B cell (primary cell): Measurements from ENCODE around the gene MYPOP. TPM values are rescaled to one million over a fixed set of nuclear protein-coding genes. Genes with fewer than 3 reads are reported as not detected.

ENCODE experiments used
- ATAC-seq: fragments of 200-7000 bp; cut with Tn5 transposase; one replicate; pipeline ENCODE4 v1.10.0; 2021; ENCODE audit warnings: low read depth, mild to moderate bottlenecking, moderate number of reproducible peaks, moderate library complexity
- CTCF ChIA-PET: fragments of 350-600 bp; sonication (Branson Sonifier 250); formaldehyde crosslinking; loops from one replicate; lab custom pipeline; 2021; ENCODE audit warnings: antibody characterized with exemption, inconsistent platforms; lab: Charles Lee
- POLR2A ChIA-PET: fragments of 350-600 bp; sonication (Branson Sonifier 250); formaldehyde crosslinking; loops from one replicate; lab custom pipeline; 2021; ENCODE audit warnings: antibody characterized with exemption; lab: Charles Lee
- DNase-seq: peaks from one replicate; pipeline ENCODE4 v3.0.0; 2013
- H2AFZ ChIP-seq: 2 replicates; pipeline ENCODE4 v1.6.1; 2012; ENCODE audit warnings: mild to moderate bottlenecking, low read depth, low read length; ENCODE audit not compliant: insufficient read depth, poor library complexity, severe bottlenecking
- H3K27ac ChIP-seq, 2 donors: 1 replicate in 1 of 2; 2 replicates in 1 of 2; pipeline ENCODE4 v1.5.1; 2012 to 2013; ENCODE audit warnings: low read length in 2 of 2, mild to moderate bottlenecking in 2 of 2, moderate library complexity in 1 of 2
- H3K27me3 ChIP-seq, 4 experiments: fragments of 200-600 bp in 1 of 4; sonication (generic) in 1 of 4; replicated peaks in 1 of 4; 1 replicate in 2 of 4; 2 replicates in 2 of 4; pipeline versions ENCODE4 v1.6.1 to v1.7.0; 2013 to 2016; ENCODE audit warnings: low read length in 3 of 4, mild to moderate bottlenecking in 2 of 4, mixed read lengths in 1 of 4, moderate library complexity in 1 of 4; ENCODE audit not compliant: insufficient read depth in 4 of 4, control insufficient read depth in 3 of 4; ENCODE audit errors: control extremely low read depth in 1 of 4
- H3K36me3 ChIP-seq, 2 experiments: replicated peaks in 1 of 2; 1 replicate in 1 of 2; 2 replicates in 1 of 2; pipeline versions ENCODE4 v1.6.1 to v1.7.1; 2013; ENCODE audit warnings: low read length in 1 of 2; ENCODE audit not compliant: insufficient read depth in 2 of 2, control insufficient read depth in 1 of 2; ENCODE audit errors: control extremely low read depth in 1 of 2, extremely low read depth in 1 of 2
- H3K4me1 ChIP-seq, 2 donors: fragments of 200-600 bp in 1 of 2; sonication (generic) in 1 of 2; 1 replicate in 1 of 2; 2 replicates in 1 of 2; pipeline versions ENCODE4 v1.5.1 to v1.6.1; 2013 to 2017; ENCODE audit warnings: low read length in 2 of 2; ENCODE audit not compliant: control insufficient read depth in 2 of 2, insufficient read depth in 2 of 2
- H3K4me2 ChIP-seq: replicated peaks from 2 replicates; pipeline ENCODE3; 2012; ENCODE audit warnings: mild to moderate bottlenecking, low read depth, low read length; ENCODE audit not compliant: poor library complexity, severe bottlenecking
- H3K4me3 ChIP-seq, 5 experiments: fragments of 200-600 bp in 1 of 5; sonication (generic) in 1 of 5; 1 replicate in 3 of 5; 2 replicates in 2 of 5; pipeline versions ENCODE4 v1.5.1 to v1.7.0; 2011 to 2016; ENCODE audit warnings: low read length in 4 of 5, mild to moderate bottlenecking in 4 of 5, low read depth in 2 of 5, control low read depth in 1 of 5, moderate library complexity in 1 of 5; ENCODE audit not compliant: insufficient read depth in 1 of 5; ENCODE audit errors: control extremely low read depth in 1 of 5, extremely low read depth in 1 of 5
- H3K79me2 ChIP-seq: fragments of 200-600 bp; sonication (generic); one replicate; pipeline ENCODE4 v1.6.0; 2016; ENCODE audit warnings: low read length; ENCODE audit not compliant: control insufficient read depth, insufficient read depth
- H3K9ac ChIP-seq: fragments of 200-600 bp; sonication (generic); 2 replicates; pipeline ENCODE4 v1.6.1; 2017; ENCODE audit warnings: mild to moderate bottlenecking, low read length, moderate library complexity
- H3K9me3 ChIP-seq, 3 donors: one replicate each; pipeline versions ENCODE4 v1.6.1 to v1.7.1; 2013; ENCODE audit warnings: low read length in 2 of 3; ENCODE audit not compliant: control insufficient read depth in 2 of 3, insufficient read depth in 1 of 3; ENCODE audit errors: control extremely low read depth in 1 of 3
- H4K20me1 ChIP-seq: 2 replicates; pipeline ENCODE4 v1.6.0; 2012; ENCODE audit warnings: mild to moderate bottlenecking, low read length; ENCODE audit not compliant: insufficient read depth, control insufficient read depth, poor library complexity, severe bottlenecking
- H3K27ac Mint-ChIP-seq: one replicate; pipeline ENCODE4 v1.8.0; 2021; ENCODE audit warnings: mixed read lengths
- H3K27me3 Mint-ChIP-seq: one replicate; pipeline ENCODE4 v1.8.0; 2021; ENCODE audit warnings: mixed read lengths
- H3K4me1 Mint-ChIP-seq: one replicate; pipeline ENCODE4 v1.8.0; 2021; ENCODE audit warnings: mixed read lengths
- H3K4me3 Mint-ChIP-seq: one replicate; pipeline ENCODE4 v1.8.0; 2021; ENCODE audit warnings: mixed read lengths
- H3K9me3 Mint-ChIP-seq: one replicate; pipeline ENCODE4 v1.8.0; 2022; ENCODE audit warnings: mixed read lengths; ENCODE audit not compliant: insufficient read depth
- EZH2 ChIP-seq: IDR thresholded peaks from 2 replicates; pipeline ENCODE4 v1.6.1; 2012; ENCODE audit warnings: borderline replicate concordance, low read depth, mild to moderate bottlenecking, moderate library complexity, low read length; ENCODE audit not compliant: insufficient read depth, poor library complexity, severe bottlenecking
- WGBS: methylation state at CpG from one replicate; pipeline ENCODE4 v1.1.5; 2013; ENCODE audit warnings: missing lambda C conversion rate; ENCODE audit not compliant: insufficient coverage; 5-methylcytosine and 5-hydroxymethylcytosine counted together
- intact Hi-C: fragments of 100-400 bp; cut with micrococcal nuclease; formaldehyde crosslinking; loops from one replicate; pipeline ENCODE4 v1.10.0; 2022
- polyA plus RNA-seq: library from polyadenylated mRNA; depleted of rRNA; stranded (reverse); fragments of >200 nt; gene quantifications from 2 replicates; pipeline ENCODE4 v1.2.3, GENCODE V29; 2012
- total RNA-seq, 2 donors: library from RNA; stranded (reverse); fragments of 120-200 nt in 1 of 2; gene quantifications; 1 replicate in 1 of 2; 2 replicates in 1 of 2; pipeline versions ENCODE4 v1.2.3 to v1.2.4, GENCODE V29; 2013 to 2022
- TF ChIP-seq, protein P1 (sequence below): fragments of 200-600 bp; IDR thresholded peaks from one replicate; pipeline ENCODE4 v1.8.0; 2022; ENCODE audit warnings: antibody characterized with exemption, mild to moderate bottlenecking

MYPOP gene
- total and polyA plus RNA-seq, 2 donors (not counting 1 experiment from before 2014, with no cell fraction given): 5.7 to 12.1 TPM

DNA sequence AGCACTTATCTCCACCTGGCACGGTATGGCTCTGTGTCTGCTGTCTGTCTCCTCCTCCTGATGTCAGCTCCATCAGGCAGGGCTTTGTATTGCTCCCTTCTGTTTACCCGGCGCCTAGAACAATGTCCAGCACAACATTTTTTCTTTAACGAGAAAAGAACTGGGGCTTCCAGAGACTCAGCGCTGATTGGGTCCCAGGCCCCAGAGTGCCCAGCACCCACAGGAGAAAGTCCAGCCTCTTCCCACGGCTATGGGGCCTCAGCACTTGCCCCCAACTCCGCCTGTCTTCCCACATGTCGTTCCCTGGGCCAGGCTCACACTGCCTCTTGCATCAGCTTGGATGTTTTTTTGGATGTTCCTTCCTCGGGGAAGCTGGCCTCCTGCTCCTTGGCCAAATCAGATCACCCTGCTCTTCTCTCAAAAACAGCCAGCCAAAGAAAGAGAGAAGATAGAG is 6.9 kb downstream of the MYPOP start:
- Mint-ChIP-seq H3K4me3 (no peak overlapping the region), H3K4me1 (peaks cover 22% of the 10 kb centered on the region), H3K9me3 (no peaks in the 10 kb centered on the region), H3K27me3 (no peaks in the 10 kb centered on the region), H3K27ac (no peak overlapping the region)
- Histone ChIP-seq H3K36me3 (peaks cover 3 to 6% of the 10 kb centered on the region in 2 experiments), H3K4me3 (no peak overlapping the region), H3K9ac (no peak overlapping the region), H3K9me3 (no peaks in the 10 kb centered on the region), H3K27me3 (no peaks in the 10 kb centered on the region), H3K79me2 (peaks cover 5% of the 10 kb centered on the region), H3K4me2 (no peak overlapping the region), H3K27ac (no peak overlapping the region), H4K20me1 (no peaks in the 10 kb centered on the region), H3K4me1 (peaks cover 8 to 16% of the 10 kb centered on the region in 2 donors), H2AFZ (no peak overlapping the region)
- WGBS: 97% methylated on average over 8 of the region's 9 CpGs
- CTCF ChIA-PET: no interaction called here
- intact Hi-C loops: no loop called here
- no peak for DNase-seq
- POLR2A ChIA-PET: no interaction called here
- ATAC-seq: no peak
- TF ChIP-seq, protein P1, sequence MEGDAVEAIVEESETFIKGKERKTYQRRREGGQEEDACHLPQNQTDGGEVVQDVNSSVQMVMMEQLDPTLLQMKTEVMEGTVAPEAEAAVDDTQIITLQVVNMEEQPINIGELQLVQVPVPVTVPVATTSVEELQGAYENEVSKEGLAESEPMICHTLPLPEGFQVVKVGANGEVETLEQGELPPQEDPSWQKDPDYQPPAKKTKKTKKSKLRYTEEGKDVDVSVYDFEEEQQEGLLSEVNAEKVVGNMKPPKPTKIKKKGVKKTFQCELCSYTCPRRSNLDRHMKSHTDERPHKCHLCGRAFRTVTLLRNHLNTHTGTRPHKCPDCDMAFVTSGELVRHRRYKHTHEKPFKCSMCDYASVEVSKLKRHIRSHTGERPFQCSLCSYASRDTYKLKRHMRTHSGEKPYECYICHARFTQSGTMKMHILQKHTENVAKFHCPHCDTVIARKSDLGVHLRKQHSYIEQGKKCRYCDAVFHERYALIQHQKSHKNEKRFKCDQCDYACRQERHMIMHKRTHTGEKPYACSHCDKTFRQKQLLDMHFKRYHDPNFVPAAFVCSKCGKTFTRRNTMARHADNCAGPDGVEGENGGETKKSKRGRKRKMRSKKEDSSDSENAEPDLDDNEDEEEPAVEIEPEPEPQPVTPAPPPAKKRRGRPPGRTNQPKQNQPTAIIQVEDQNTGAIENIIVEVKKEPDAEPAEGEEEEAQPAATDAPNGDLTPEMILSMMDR: no peak
- TF ChIP-seq EZH2: no peak

DNA sequence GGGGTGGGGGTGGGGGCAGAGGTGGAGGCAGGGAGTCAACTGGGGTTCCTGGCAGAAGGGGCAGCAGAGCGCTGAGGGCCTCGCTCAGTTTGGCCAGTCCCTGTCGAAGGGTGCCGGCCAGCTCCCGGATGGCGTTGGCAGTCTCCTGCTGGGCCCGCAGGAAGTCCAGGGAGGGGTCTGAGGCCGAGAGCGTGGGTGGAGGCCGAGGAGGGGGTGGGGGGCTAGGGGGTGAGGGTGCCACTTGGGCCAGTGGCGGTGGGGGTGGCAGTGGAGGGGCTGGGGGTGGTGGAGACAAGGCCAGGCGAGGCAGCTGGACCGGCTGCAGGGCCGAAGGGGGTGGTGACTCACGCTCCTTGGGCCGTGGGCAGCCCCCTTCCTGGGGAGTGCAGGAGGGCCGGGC is 11.5 kb downstream of the MYPOP start:
- Histone ChIP-seq H4K20me1 (no peaks in the 10 kb centered on the region), H3K27me3 (no peaks in the 10 kb centered on the region), H3K9ac (no peak overlapping the region), H3K36me3 (peaks cover 0 to 2% of the 10 kb centered on the region in 2 experiments), H3K4me2 (no peak overlapping the region), H3K9me3 (peaks cover 0 to 2% (median 0%) of the 10 kb centered on the region in 3 donors), H2AFZ (no peak overlapping the region), H3K79me2 (no peaks in the 10 kb centered on the region), H3K27ac (no peak overlapping the region), H3K4me3 (no peak overlapping the region), H3K4me1 (peaks cover 4 to 12% of the 10 kb centered on the region in 2 donors)
- CTCF ChIA-PET: no interaction called here
- ATAC-seq (no peak), DNase-seq (no peak)
- H3K27ac Mint-ChIP-seq: no peak overlapping the region
- POLR2A ChIA-PET: interaction anchor here (0.6 to 1.1 kb wide), 2 partner anchors 12 to 32 kb away, joined by 3 to 6 read pairs; no protein-coding TSS in a partner anchor
- no peaks in the 10 kb centered on the region for H3K9me3 Mint-ChIP-seq
- peaks cover 16% of the 10 kb centered on the region for H3K4me1 Mint-ChIP-seq
- no peak overlapping the region for H3K4me3 Mint-ChIP-seq
- intact Hi-C loops: no loop called here
- WGBS: 95% methylated on average over 16 of the region's 17 CpGs
- no peaks in the 10 kb centered on the region for H3K27me3 Mint-ChIP-seq
- TF ChIP-seq, protein P1: no peak
- no peak for TF ChIP-seq EZH2
